ENCODE results near the gene MYRFL. TPM values are rescaled to one million over a fixed set of nuclear protein-coding genes. Genes with fewer than 3 reads are reported as not detected.

Gene MYRFL
- total and polyA plus RNA-seq, 9 donors, result 0.24 to 0.38 TPM; not detected in 7

DNA sequence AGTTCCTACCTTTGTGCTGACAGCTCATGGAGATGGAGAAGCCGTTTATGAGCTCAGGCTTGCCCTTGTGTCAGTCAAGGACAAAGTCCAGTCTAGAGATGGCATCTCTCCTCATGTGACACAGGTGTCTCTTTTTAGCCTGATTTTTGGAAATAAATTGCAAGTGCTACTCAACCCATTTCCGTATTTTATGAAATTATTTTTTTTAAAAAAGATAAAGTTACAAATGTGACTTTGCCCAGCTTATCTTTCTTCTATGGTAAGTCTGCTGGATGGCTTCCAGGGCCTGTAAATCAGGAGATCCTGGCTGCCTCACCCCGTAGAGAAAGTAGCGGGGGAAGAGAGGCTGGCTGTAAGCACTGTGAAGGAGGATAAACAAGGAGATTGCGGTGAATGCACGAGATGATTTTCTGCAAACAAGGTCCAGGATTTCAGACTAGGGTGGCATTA lies 169.7 kb downstream of the MYRFL start:
- WGBS, 3 donors, result 3 to 9% (median 8%) methylated on average over 6 of the region's 6 CpGs
- H3K4me1 ChIP-seq (ENCODE audit: insufficient read depth), result no peaks in the 10 kb centered on the region
- H3K27me3 ChIP-seq, result no peaks in the 10 kb centered on the region
- no peaks in the 10 kb centered on the region for H3K36me3 ChIP-seq
- H3K9me3 ChIP-seq, result no peaks in the 10 kb centered on the region
- H3K27ac ChIP-seq, result no peak overlapping the region
- intact Hi-C loops (cut with DNase I), result no loop called here
- TF ChIP-seq, protein P1, sequence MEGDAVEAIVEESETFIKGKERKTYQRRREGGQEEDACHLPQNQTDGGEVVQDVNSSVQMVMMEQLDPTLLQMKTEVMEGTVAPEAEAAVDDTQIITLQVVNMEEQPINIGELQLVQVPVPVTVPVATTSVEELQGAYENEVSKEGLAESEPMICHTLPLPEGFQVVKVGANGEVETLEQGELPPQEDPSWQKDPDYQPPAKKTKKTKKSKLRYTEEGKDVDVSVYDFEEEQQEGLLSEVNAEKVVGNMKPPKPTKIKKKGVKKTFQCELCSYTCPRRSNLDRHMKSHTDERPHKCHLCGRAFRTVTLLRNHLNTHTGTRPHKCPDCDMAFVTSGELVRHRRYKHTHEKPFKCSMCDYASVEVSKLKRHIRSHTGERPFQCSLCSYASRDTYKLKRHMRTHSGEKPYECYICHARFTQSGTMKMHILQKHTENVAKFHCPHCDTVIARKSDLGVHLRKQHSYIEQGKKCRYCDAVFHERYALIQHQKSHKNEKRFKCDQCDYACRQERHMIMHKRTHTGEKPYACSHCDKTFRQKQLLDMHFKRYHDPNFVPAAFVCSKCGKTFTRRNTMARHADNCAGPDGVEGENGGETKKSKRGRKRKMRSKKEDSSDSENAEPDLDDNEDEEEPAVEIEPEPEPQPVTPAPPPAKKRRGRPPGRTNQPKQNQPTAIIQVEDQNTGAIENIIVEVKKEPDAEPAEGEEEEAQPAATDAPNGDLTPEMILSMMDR (IDR thresholded peaks at IDR 0.05), result no peak
- TF ChIP-seq EP300 (IDR thresholded peaks at IDR 0.05) (no peak), POLR2A (IDR thresholded peaks at IDR 0.05) (no peak)
- H3K4me3 ChIP-seq, result no peak overlapping the region
- no peak for DNase-seq

DNA sequence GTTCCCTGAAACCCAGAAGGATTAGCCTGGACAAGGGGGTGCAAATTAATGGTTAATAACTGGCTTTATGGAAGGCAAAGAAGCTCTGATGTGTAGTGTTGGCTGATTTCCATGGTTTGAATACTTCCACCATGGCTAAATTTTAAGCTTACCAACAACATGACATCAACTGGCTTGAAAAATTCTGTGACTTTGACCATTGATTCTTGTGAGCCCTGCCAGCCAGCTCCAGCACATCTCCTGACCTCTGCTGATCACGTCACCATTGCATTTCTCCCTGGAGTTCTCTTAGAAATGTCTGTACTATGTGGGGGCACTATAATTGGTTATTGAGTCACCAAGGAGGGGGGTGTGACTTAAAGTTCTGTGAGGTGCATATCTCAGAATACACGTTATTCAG lies 171.2 kb downstream of the MYRFL start:
- WGBS, 3 donors, result 83 to 93% (median 87%) methylated on average over 2 of the region's 2 CpGs
- intact Hi-C loops (cut with DNase I), result no loop called here
- Histone ChIP-seq H3K9me3 (no peaks in the 10 kb centered on the region), H3K27me3 (no peaks in the 10 kb centered on the region), H3K27ac (no peak overlapping the region), H3K4me3 (no peak overlapping the region), H3K4me1 (ENCODE audit: insufficient read depth) (no peaks in the 10 kb centered on the region), H3K36me3 (no peaks in the 10 kb centered on the region)
- TF ChIP-seq EP300 (IDR thresholded peaks at IDR 0.05) (no peak), POLR2A (IDR thresholded peaks at IDR 0.05) (no peak)
- TF ChIP-seq, protein P1 (IDR thresholded peaks at IDR 0.05), result no peak
- no peak for DNase-seq

DNA sequence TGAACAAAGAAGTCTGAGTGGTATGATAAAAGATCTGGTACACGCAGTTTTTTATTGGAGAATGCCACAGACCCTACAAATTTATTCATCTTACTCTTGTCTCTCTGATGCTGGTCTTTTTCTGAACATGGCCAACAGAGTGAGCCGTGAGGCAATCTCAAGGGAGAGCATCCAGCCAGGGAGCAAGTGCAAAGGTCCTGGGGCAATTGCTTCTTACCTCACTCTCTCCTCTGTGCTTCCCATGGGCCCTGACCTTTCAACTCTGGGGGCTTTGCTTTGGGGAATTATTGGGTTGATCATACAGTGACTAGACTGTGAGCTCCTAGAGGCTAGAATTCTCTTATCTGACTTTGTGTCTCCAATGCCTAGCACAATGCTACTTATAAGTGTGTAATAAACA lies 171.7 kb downstream of the MYRFL start:
- TF ChIP-seq, protein P1 (IDR thresholded peaks at IDR 0.05), result no peak
- TF ChIP-seq POLR2A (IDR thresholded peaks at IDR 0.05) (no peak), EP300 (IDR thresholded peaks at IDR 0.05) (no peak)
- Histone ChIP-seq H3K27ac (no peak overlapping the region), H3K4me1 (ENCODE audit: insufficient read depth) (no peaks in the 10 kb centered on the region), H3K27me3 (no peaks in the 10 kb centered on the region), H3K4me3 (no peak overlapping the region), H3K9me3 (no peaks in the 10 kb centered on the region), H3K36me3 (no peaks in the 10 kb centered on the region)
- WGBS, 3 donors, result 83 to 92% (median 84%) methylated on average over 2 of the region's 2 CpGs
- DNase-seq, result no peak
- intact Hi-C loops (cut with DNase I), result no loop called here

DNA sequence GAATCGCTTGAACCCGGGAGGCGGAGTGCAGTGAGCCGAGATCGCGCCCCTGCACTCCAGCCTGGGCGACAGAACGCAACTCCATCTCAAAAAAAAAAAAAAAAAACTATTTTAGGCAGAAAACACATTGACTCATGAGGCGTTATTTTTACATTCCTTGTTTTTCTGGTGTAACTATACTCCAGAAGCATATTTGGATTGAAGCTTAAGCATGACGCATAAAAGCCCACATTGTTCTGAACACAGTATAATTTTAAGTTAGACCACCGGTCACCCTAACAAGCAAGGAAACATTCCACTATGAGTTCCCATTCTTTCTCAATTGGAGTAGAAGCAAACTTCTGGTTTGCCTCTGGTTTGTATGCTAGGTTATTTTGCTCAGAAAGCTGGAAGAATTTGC lies 173.0 kb downstream of the MYRFL start:
- Histone ChIP-seq H3K9me3 (no peaks in the 10 kb centered on the region), H3K36me3 (no peaks in the 10 kb centered on the region), H3K4me3 (no peak overlapping the region), H3K27ac (no peak overlapping the region), H3K4me1 (ENCODE audit: insufficient read depth) (peaks cover 2% of the 10 kb centered on the region), H3K27me3 (no peaks in the 10 kb centered on the region)
- no peak for DNase-seq
- WGBS, 3 donors, result 82 to 92% (median 90%) methylated on average over 11 of the region's 11 CpGs
- TF ChIP-seq, protein P1 (IDR thresholded peaks at IDR 0.05), result no peak
- no peak for TF ChIP-seq POLR2A (IDR thresholded peaks at IDR 0.05)
- TF ChIP-seq EP300 (IDR thresholded peaks at IDR 0.05), result no peak
- intact Hi-C loops (cut with DNase I), result no loop called here
